NCI-H2171 treated with DMSO at 0.1 percent for 48 hours (cell line): ENCODE results near the gene DECR2.
A peak's percentile ranks its signal among the peaks of the same experiment; 100 is the strongest.
"Not testable (repeated sequence)": the region's sequence is repeated elsewhere in the genome, so short reads cannot be mapped to it uniquely, and the experiment has no call there.

Source experiments
- DNase-seq: peaks from one replicate; lab custom pipeline; 2025; lab: John Stamatoyannopoulos, UW

The DECR2 gene

DNA sequence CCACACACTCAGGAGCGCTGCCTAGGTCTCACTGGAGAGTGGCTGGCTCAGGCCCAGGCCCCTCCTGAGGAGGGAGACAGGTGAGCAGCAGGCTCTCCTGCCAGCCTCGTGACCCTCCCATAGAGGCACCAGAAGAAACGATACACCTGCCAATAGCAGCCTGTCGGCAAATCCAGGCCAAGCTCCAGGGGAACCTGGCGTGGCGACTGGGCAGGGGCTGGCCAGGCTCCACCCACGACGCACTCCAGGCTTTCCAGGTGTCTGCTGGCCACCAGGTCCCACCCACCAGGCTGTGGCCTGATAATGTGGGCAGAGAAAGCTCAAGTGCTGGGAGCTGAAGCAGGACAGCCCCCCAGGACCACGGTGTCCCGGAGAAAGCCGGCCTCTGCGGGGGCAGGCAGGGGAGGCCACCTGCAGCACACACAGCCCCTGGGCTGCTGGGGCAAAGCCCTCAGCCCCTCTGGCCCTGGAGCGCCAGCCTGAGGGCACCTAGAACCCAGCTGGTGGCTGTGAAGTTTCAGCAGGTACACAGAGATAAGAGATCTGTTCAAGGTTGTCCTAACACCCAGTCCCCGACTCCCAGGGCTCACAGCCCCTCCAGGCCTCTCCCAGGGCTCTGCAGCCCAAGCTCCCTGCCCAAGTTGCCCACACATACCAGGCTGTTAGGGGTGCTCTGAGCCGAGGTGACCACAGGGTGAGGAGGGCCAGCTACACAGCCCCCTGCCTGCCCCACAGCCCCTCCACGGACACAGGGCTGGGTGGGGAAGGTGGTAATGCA lies 22.3 kb upstream of the DECR2 start:
- peak; percentile 81 for DNase-seq

DNA sequence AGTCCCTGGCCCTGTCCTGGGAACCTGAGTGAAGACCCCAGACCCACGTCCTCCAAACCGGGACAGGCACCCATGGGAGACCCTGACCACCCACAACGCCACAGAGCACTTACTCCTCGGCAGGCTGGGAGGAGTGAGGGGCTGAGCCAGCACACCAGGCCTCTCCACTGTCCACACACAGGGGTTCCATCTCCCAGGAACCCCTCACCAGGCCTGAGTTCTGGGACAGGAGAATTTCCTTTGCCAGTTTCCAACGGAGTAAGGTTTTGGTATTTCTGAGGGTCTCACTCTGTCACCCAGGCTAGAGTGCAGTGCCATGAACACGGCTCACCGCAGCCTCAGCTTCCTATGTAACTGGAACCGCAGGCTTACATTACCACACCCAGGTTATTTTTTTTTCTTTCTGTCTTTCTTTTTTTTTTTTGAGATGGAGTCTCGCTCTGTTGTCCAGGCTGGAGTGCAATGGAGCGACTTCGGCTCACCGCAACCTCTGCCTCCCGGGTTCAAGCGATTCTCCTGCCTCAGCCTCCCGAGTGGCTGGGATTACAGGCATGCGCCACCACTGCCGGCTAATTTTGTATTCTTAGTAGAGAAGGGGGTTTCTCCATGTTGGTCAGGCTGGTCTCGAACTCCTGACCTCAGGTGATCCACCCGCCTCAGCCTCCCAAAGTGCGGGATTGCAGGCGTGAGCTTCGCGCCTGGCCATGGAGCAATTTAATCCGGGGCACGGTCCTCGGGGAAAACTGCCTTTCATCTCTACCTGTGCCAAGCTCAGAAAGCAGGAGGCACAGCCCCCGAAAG lies 21.5 kb upstream of the DECR2 start:
- DNase-seq = no peak

DNA sequence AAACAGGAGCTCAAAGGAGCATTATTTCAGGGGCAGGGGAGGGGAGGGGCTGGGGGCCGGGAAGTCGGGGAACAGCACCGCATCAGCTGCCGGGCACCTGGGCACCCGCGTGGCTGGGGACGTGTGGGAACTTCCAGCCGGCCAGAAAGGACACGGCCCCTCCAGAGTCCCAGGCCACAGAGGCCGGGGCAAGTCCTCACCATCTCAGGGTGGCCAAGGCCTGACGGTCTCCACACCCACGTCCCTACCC lies 21.0 kb upstream of the DECR2 start:
- no peak for DNase-seq

DNA sequence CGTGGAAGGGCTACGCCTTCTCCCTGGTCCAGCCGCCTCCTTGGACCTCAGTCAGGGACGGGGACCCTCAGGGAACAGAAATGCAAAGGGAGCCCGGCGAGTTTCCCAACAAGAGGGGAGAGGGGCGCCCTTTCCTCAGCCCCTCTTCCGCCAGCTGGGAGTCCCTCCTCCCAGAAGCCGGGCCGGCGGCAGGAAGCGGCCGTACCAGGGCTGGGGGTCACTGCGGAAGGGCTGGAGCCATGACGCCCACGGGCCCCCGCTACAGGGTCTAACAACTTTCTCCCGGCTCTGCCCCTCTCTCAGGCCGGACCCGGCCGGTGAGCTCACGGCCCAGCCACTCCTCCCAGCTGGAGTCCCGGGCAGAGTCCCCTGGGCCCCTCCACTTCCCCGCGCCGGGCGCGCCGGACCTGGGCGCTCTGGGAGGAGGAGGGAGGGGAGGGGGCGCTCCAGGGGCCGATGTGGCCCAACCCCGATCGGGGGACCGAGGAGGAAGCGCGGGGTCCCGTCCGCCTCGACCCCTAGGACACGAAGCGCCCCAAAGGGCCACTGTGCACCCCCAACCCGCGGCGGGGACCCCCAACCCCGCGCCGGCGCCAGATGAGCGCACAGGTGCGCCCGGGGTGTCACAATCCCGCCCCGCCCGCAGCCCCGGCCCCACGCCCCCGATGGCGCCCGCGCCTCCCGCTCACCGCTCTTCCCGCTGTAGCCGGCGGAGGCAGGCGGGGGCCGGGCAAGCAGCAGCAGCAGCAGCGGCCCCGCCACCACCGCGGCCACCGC lies 20.5 kb upstream of the DECR2 start:
- DNase-seq = no peak

DNA sequence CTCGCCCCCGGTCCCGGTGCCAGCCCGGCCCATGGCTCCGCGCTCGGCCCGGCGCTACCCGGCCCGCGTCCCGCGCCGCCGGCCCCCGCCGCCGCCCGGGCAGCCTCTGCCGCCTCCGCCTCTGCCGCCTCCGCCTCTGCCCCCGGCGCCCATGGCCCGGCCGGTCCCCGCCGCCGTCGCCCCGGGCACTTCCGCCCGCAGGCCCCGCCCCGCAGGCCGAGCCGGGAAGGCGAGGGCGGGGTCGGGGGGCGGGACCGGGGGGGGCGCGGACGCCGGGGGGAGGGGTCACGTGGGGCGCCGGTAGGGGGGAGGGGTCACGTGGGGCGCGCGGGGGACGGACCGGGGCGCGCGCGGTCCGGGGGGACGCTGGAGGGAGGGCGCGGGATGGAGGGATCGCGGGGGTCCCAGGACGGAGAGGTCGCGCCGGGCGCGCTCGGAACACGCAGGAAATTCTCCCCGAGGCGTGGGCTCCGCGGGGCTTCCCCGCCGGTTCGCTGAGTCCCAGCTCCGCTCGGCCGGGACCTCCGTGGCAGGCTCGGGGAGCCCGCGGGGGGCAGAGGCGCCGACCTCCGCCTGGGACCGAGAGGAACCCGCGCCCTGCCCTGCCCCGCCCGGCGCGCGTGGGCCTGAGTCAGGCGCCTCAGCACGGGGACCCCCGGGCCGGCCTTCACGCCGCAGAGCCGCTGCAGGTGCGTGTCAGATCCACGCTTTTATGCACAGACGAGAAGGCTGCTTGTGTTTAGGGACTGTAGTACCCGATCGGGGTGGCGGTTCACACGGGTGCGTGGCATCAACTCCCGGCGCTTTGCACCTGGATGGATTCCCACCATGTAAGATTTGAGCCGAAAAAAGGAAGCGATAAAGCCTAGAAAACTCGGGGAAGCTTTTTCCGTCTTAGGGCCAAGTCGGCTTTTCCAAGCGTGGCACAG lies 19.6 kb upstream of the DECR2 start, which contains the start of gene PGAP6:
PGAP6 (minus strand) TSS at position 190 of the 929 bp plus-strand sequence; CDS start at position 33, 157 bp downstream.
- peak; percentile 42 for DNase-seq

DNA sequence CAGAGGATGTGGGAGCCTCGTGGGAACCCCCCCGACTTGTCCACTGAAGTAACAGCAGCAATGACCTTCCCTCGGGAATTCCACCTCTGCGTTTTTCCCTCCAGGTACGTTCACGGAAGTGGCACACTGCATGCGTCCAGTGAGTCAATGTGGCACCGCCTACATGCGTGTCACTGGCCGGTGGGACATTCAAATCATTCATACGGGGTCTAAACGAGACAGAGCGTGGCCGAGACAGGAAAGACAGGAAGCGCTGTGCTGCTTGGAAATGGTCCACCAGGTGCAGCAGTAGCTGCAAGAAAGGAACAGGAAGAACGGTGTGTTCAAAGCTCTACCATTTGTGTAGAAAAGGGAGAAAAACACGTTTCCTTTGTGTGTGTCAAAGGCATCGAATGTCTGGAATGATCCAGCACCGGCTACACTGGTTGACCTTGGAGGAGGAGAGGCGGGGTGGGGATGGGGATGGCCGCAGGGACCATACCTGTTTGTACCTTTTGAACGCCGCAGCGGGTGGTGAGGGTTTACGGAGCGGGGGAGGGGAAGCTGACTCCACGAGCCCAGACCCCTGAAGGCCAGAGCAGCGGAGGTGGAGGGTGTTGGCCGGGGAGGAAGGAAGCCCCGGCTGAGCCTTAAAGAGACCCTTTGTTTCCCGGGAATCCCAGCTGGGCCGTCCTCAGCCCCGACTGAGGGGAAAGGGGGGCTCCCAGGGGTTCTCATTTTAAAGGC lies 18.2 kb upstream of the DECR2 start:
- no peak for DNase-seq

DNA sequence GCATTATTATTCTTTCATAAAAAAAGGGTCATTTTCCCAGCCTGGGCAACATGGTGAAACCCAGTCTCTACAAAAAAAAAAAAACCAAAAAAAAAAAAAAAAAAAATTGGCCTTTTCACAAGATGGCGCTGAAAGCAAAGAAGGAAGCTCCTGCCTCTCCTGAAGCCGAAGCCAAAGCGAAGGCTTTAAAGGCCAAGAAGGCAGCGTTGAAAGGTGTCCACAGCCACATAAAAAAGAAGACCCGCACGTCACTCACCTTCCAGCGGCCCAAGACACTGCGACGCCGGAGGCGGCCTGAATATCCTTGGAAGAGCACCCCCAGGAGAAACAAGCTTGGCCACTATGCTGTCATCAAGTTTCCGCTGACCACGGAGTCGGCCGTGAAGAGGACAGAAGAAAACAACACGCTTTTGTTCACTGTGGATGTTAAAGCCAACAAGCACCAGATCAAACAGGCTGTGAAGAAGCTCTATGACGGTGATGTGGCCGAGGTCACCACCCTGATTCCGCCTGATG lies 15.0 kb upstream of the DECR2 start:
- DNase-seq = no peak

DNA sequence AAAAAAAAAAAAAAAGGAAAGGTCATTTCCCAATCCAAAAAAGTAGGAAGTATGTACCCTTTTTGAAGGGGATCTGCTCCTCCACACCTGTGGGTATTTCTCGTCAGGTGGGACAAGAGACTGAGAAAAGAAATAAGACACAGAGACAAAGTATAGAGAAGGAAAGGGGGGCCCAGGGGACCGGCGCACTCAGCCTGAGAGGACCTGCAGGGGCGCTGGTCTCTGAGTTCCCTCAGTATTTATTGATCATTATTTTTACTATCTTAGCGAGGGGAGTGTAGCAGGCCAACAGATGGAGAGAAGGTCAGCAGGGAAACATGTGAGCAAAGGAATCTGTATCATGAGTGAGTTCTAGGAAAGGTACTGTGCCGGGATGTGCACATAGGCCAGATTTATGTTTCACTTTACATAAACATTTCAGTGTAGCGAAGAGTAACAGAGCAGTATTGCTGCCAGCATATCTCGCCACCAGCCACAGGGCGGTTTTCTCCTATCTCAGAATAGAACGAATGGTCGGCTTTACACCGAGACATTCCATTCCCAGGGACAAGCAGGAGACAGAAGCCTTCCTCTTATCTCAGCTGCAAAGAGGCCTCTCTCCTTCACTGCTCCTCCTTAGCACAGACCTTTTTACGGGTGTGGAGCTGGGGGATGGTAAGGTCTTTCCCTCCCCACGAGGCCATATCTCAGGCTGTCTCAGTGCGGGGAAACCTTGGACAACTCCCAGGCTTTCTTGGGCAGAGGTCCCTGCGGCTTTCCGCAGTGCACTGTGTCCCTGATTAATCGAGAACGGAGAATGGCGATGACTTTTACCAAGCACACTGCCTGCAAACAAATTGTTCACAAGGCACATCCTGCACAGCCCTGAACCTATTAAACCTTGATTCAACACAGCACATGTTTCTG lies 13.7 kb upstream of the DECR2 start:
- DNase-seq = not testable (repeated sequence)

DNA sequence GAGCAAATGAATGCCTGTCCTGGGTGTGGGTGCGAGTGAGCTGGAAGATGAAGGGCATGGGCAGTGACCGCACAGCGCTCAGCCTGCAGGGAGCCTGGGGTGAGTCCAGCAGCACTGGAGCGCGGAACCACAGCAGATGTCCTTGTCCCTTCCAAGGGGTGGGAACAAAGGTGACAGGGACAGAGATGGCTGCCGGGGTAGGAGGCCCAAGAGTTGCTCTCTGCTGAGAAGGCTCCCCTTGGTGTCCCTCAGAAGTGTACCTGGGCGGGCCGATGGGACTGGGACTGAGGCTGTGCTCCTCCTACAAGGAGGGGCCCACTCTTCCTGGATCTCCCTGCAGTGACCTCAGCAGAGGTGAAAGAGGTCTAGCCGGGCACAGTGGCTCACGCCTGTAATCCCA lies 12.3 kb upstream of the DECR2 start:
- no peak for DNase-seq

DNA sequence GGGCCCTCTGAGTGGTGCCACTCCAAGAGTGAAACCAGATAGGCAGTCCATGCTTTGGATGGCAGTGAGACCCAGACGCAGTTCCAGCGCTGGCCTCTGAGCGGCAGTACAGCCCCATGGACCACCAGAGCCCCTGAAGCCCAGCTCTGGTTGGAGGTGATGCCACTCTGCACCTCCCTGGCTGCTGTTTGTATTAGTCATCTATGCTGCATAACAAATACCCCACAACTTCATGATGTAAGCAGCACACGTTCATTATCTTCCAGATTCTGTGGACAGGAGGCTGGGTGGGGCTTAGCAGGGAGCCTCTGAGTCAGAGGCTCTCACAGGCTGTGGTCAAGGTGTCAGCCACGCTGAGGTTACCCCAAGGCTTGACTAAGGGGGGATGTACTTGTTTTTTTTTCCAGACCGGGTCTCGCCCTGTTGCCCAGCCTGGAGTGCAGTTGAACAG lies 9.8 kb upstream of the DECR2 start:
- peak; percentile 51 for DNase-seq

DNA sequence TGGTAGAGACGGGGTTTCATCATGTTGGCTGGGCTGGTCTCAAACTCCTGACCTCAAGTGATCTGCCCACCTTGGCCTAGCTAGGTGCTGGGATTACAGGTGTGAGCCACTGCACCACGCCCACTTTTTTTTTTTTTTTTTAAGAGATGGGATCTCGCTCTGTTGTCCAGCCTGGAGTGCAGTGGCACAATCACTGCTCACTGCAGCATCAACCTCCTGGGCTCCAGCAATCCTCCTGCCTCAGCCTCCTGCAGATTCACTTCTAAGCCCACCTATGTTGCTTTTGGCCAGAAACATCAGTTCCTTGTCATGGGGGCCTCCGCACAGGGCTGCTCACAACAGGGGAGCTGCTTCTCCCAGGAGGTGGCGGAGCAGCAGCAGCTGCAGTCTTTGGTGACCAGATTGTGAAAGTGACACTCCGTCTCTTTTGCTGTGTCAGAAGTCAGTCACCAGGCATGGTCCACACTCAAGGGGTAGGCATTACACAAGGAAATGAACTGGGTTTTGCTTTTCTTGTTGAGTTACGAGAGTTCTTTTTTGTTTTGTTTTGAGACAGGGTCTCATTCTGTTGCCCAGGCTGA lies 9.1 kb upstream of the DECR2 start:
- no peak for DNase-seq

DNA sequence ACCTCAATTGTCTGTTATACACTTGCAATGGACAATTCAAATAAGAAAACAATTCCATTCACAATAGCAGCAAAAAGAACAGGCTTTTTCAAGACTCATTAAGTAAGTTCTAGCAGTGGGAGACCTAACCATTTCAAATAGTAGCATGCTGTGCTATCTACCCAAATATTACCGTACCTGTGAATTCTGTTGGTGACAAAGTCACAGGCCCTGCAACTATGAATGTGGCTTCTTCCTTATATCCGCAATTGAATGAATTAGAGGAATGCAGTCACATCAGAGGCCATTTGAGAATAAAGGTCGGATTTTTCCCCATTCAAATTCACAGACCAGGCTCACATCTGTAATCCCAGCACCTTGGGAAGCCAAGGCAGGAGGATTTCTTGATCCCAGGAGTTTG lies 5.5 kb upstream of the DECR2 start:
- peak; percentile 50 for DNase-seq

DNA sequence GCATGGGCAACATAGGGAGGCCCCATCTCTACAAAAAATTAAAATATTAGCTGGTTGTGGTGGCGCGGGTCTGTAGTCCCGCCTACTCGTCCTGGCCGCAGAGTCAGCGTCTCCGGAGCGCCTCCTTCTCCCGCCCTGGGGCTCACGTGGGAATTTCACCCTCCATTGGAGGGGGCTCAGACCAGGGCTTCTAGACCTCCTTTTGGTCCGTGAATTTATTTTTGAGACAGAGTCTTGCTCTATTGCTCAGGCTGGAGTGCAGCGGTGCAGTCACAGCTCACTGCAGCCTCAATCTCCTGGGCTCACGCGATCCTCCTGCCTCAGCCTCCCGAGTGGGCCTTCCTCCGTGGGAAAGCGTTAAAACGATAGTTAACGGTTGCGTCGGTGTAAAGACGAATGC lies 5.1 kb upstream of the DECR2 start:
- DNase-seq = peak; percentile 71

DNA sequence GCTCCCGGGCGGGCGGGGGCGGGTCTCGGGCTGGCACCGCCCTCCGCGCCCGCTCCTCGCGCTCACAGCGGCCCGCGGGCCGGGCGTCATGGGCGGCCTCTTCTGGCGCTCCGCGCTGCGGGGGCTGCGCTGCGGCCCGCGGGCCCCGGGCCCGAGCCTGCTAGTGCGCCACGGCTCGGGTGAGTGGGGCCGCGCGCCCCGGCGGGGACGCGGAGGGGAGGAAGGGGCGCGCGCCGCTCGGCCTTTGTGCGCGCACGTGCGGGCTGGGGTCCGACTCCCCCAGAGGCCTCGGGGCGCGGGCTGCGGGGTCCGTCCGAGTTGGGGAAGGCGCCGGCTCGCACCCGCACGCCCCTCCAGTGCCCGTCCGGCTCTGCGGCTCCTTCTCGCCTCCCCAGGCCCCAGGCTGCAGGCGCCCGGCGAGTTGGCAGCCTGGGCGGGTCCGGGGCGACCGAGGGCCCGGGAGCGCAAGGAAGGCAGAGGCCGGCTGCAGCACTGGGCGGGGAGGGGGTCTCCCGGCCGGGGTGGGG lies 4.5 kb upstream of the DECR2 start, which contains the start of gene NME4:
NME4 (plus strand) TSS at position 65 of the 527 bp plus-strand sequence; CDS start at position 89, 24 bp downstream.
- peak; percentile 27 for DNase-seq

DNA sequence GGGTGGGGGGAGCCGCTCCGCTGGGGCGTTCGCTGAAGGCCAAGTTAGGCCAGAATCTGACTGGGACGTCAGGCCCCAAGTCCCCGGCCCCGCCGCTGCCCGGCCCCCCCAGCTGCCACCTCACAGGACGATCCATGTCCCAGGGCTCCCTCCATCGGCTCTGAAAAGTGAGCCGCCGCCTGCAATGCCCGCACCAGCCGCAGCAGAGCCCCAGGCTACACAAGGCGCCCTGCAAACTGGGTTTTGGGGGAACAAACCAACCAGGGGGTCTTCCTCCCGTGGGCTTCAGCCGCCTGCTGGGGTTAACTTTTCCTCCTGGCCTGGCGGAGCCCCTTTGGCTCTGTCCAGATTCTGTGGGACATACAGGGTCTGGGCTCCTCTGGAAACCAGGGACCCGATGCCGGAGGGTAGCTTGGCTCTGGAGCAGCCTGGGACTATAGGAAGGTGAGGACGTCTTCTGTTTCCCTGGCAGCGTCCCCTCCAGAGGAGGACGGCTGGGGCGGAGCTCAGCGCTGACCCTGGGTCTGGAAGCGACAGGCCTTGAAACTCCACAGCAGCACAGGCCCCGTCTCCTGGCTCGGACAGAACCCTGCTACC lies 3.9 kb upstream of the DECR2 start:
- peak; percentile 14 for DNase-seq

DNA sequence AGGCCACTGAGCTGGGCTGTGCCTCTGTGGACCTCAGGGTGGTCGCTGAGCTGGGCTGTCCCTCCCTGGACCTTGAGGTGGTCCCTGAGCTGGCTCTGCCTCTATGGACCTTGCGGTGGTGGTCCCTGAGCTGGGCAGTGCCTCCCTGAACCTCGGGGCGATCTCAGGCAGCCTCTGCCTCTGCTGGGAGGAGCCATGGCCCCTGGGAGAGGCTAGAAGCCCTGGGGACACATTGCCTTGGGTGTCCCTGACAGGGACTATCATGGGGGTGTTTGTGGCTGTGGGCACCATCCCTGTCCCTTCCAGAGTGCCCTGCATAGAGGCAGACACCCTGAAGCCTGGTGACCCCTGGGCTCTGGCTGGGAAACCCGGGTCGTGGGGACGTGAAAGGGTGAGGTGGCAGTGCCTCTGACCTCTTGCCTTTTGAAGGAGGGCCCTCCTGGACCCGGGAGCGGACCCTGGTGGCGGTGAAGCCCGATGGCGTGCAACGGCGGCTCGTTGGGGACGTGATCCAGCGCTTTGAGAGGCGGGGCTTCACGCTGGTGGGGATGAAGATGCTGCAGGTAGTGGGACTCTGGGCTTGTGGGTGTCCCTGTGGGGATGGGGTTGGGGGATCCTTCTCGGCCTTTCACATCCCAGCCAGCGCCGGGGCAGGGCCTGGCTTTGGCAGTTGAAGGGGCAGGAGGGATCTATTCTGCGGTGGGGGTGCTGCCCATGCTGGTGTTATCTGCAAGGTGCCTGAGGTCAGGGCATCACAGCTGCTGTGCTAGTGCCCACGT lies 2.9 kb upstream of the DECR2 start:
- no peak for DNase-seq

DNA sequence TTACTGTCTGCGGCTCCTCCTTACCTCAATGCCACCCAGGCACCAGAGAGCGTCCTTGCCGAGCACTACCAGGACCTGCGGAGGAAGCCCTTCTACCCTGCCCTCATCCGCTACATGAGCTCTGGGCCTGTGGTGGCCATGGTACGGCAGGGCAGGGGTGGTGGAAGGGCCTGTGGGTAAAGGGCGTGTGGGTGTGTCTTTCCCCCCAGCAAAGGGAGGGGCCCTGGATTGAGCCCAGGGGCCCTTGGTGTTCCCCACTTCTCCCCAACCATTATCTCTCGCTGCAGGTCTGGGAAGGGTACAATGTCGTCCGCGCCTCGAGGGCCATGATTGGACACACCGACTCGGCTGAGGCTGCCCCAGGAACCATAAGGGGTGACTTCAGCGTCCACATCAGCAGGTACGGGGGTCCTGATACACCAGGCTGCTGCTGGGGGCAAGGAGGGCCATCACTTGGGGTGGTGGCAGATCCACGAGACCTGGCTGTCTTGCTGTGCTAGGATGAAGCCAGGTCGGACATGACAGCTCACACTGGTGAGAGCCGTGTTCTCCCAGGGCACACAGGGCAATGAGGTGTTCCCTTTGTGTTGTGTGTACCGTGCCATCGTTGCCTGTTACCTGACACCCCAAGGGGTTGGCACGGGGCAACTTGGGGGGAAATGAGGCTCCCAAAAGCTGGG lies 2.2 kb upstream of the DECR2 start:
- DNase-seq = no peak
